HL-60 (cell line): Measurements from ENCODE around the gene STAM.

Experiments
- CTCF ChIP-seq: IDR thresholded peaks from one replicate; pipeline ENCODE4 v1.5.1; 2011; ENCODE audit warnings: low read length, control low read depth, inconsistent platforms; ENCODE audit not compliant: insufficient read depth
- REST ChIP-seq: IDR thresholded peaks from 2 replicates; pipeline ENCODE4 v1.6.1; 2012; ENCODE audit warnings: low read depth; ENCODE audit not compliant: insufficient replicate concordance
- SPI1 ChIP-seq: IDR thresholded peaks from 2 replicates; pipeline ENCODE4 v1.6.1; 2012; ENCODE audit warnings: low read depth, mild to moderate bottlenecking, borderline replicate concordance

- no peak for TF ChIP-seq CTCF
- no peak for TF ChIP-seq SPI1
- TF ChIP-seq REST = no peak
Observed at GRCh38 chr10:17725703-17726102, 81.8 kb downstream of the STAM start.
